ENCODE results near the gene GRIK5.
"Not testable (repeated sequence)": the region's sequence is repeated elsewhere in the genome, so short reads cannot be mapped to it uniquely, and the experiment has no call there.

The GRIK5 gene

DNA sequence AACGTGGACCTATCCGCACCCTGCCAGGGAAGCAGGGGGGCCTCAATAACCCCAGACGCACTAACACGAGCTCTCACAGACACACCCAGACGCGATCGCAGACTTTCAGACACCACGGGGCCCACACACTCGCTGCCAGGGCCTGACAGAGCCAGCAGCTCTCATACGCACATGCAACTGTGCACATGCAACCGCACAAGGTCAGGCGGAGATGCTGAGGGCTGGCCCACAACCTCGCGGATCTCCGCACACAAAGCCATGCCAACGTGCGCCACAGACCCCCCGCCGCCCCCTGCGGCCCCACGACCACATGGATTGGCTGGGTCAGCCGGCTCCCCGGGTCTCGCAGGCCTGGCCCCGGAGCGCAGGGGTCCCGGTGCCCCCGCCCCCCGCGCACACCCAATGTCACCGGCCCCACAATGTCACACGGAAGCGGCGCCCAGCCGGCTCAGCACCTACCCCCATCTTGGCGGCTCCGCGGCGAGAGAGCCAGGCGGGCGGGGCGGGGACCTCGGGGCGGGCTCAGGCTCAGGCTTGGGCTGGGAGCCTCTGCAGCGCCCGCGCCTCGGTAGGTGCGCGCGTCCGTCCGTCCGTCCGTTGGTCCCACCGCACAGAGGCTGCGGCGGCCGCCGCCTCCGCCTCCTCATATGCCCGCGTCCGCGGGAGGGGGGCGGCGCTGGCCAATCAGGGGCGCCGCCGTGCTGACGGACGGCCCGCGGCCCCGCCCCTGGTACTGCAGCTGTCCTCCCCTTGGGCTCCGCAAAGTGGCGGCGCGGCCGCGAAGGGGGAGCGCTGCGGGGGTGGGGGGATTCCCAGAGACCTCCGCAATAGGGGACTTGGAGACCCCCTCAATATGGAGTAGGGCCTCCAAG is 76.2 kb downstream of the GRIK5 start, which contains the start of gene ATP1A3:
Gene ATP1A3, minus strand, starts transcription at position 619 of the 872 bp plus-strand sequence. Its CDS starts 154 bp downstream, at position 465.
- DNase-seq (ENCODE audit: low spot score) (no peak), ATAC-seq (ENCODE audit: low read depth) (peak; percentile 74)
- Histone ChIP-seq H3K4me3 (ENCODE audit: severe bottlenecking) (peak within 1 kb of the TSS; percentile 22), H3K27me3 (ENCODE audit: insufficient read depth, poor library complexity, severe bottlenecking) (peaks cover 47% of the 10 kb centered on the region), H3K4me1 (ENCODE audit: insufficient read depth, poor library complexity, severe bottlenecking) (no peaks in the 10 kb centered on the region), H3K27ac (ENCODE audit: poor library complexity, severe bottlenecking) (no peak within 1 kb of the TSS), H3K36me3 (ENCODE audit: low read depth) (no peaks in the 10 kb centered on the region), H3K9me3 (ENCODE audit: severe bottlenecking) (no peaks in the 10 kb centered on the region)
- TF ChIP-seq, protein P1, sequence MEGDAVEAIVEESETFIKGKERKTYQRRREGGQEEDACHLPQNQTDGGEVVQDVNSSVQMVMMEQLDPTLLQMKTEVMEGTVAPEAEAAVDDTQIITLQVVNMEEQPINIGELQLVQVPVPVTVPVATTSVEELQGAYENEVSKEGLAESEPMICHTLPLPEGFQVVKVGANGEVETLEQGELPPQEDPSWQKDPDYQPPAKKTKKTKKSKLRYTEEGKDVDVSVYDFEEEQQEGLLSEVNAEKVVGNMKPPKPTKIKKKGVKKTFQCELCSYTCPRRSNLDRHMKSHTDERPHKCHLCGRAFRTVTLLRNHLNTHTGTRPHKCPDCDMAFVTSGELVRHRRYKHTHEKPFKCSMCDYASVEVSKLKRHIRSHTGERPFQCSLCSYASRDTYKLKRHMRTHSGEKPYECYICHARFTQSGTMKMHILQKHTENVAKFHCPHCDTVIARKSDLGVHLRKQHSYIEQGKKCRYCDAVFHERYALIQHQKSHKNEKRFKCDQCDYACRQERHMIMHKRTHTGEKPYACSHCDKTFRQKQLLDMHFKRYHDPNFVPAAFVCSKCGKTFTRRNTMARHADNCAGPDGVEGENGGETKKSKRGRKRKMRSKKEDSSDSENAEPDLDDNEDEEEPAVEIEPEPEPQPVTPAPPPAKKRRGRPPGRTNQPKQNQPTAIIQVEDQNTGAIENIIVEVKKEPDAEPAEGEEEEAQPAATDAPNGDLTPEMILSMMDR (IDR thresholded peaks at IDR 0.05; ENCODE audit: poor library complexity, severe bottlenecking): no peak

DNA sequence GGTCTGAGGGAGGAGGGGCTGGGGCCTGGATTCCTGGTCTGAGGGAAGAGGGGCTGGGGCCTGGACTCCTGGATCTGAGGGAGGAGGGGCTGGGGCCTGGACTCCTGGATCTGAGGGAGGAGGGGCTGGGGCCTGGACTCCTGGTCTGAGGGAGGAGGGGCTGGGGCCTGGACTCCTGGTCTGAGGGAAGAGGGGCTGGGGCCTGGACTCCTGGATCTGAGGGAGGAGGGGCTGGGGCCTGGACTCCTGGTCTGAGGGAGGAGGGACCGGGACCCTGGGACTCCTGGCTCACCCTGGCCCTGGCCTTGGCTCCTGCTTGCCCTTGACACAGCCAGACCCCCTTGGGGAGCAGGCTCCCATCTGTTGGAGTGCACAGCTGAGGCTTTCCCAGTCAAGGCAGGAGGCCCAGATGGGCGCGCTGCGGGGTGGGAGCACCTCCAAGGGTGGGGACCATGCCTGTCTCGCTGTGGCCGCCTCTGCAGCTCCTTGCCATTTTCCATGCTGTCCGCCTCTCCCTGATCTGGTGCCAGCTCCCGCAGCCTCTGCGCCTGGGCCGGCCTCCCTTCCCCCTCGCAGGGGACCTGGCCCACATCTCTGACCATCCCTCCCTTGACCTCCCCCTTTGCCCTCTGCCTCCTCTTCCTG is 78.0 kb downstream of the GRIK5 start:
- H3K9me3 ChIP-seq (ENCODE audit: severe bottlenecking); DNase-seq (ENCODE audit: low spot score); ATAC-seq (ENCODE audit: low read depth); H3K27ac ChIP-seq (ENCODE audit: poor library complexity, severe bottlenecking); H3K36me3 ChIP-seq (ENCODE audit: low read depth); H3K4me1 ChIP-seq (ENCODE audit: insufficient read depth, poor library complexity, severe bottlenecking); H3K4me3 ChIP-seq (ENCODE audit: severe bottlenecking): not testable (repeated sequence)
- peaks cover 33% of the 10 kb centered on the region for H3K27me3 ChIP-seq (ENCODE audit: insufficient read depth, poor library complexity, severe bottlenecking)

- Histone ChIP-seq H3K4me3 (ENCODE audit: severe bottlenecking) (no peak overlapping the region), H3K9me3 (ENCODE audit: severe bottlenecking) (no peaks in the 10 kb centered on the region), H3K4me1 (ENCODE audit: insufficient read depth, poor library complexity, severe bottlenecking) (no peaks in the 10 kb centered on the region), H3K27ac (ENCODE audit: poor library complexity, severe bottlenecking) (no peak overlapping the region), H3K27me3 (ENCODE audit: insufficient read depth, poor library complexity, severe bottlenecking) (peaks cover 23% of the 10 kb centered on the region), H3K36me3 (ENCODE audit: low read depth) (no peaks in the 10 kb centered on the region)
- TF ChIP-seq, protein P1 (IDR thresholded peaks at IDR 0.05; ENCODE audit: poor library complexity, severe bottlenecking): no peak
- no peak for ATAC-seq (ENCODE audit: low read depth)
- DNase-seq (ENCODE audit: low spot score): no peak
Observed at GRCh38 chr19:41991025-41991424, 79.0 kb downstream of the GRIK5 start.

GRCh38 chr19:41990615-41991014 is 79.4 kb downstream of the GRIK5 start:
- Histone ChIP-seq H3K27ac (ENCODE audit: poor library complexity, severe bottlenecking) (no peak overlapping the region), H3K36me3 (ENCODE audit: low read depth) (no peaks in the 10 kb centered on the region), H3K27me3 (ENCODE audit: insufficient read depth, poor library complexity, severe bottlenecking) (peaks cover 21% of the 10 kb centered on the region), H3K9me3 (ENCODE audit: severe bottlenecking) (no peaks in the 10 kb centered on the region), H3K4me3 (ENCODE audit: severe bottlenecking) (no peak overlapping the region), H3K4me1 (ENCODE audit: insufficient read depth, poor library complexity, severe bottlenecking) (no peaks in the 10 kb centered on the region)
- DNase-seq (ENCODE audit: low spot score) (no peak), ATAC-seq (ENCODE audit: low read depth) (no peak)
- TF ChIP-seq, protein P1 (IDR thresholded peaks at IDR 0.05; ENCODE audit: poor library complexity, severe bottlenecking): no peak

- Histone ChIP-seq H3K36me3 (ENCODE audit: low read depth) (no peaks in the 10 kb centered on the region), H3K9me3 (ENCODE audit: severe bottlenecking) (no peaks in the 10 kb centered on the region), H3K4me3 (ENCODE audit: severe bottlenecking) (no peak overlapping the region), H3K27me3 (ENCODE audit: insufficient read depth, poor library complexity, severe bottlenecking) (peaks cover 15% of the 10 kb centered on the region), H3K4me1 (ENCODE audit: insufficient read depth, poor library complexity, severe bottlenecking) (no peaks in the 10 kb centered on the region), H3K27ac (ENCODE audit: poor library complexity, severe bottlenecking) (no peak overlapping the region)
- ATAC-seq (ENCODE audit: low read depth) (no peak), DNase-seq (ENCODE audit: low spot score) (no peak)
- TF ChIP-seq, protein P1 (IDR thresholded peaks at IDR 0.05; ENCODE audit: poor library complexity, severe bottlenecking): no peak
Observed at GRCh38 chr19:41990028-41990427, 80.0 kb downstream of the GRIK5 start.
